Measurements from ENCODE around the gene RASGRF2.

GRCh38 chr5:81191726-81192372, 231.7 kb downstream of the RASGRF2 start:
- TF ChIP-seq, protein P1, sequence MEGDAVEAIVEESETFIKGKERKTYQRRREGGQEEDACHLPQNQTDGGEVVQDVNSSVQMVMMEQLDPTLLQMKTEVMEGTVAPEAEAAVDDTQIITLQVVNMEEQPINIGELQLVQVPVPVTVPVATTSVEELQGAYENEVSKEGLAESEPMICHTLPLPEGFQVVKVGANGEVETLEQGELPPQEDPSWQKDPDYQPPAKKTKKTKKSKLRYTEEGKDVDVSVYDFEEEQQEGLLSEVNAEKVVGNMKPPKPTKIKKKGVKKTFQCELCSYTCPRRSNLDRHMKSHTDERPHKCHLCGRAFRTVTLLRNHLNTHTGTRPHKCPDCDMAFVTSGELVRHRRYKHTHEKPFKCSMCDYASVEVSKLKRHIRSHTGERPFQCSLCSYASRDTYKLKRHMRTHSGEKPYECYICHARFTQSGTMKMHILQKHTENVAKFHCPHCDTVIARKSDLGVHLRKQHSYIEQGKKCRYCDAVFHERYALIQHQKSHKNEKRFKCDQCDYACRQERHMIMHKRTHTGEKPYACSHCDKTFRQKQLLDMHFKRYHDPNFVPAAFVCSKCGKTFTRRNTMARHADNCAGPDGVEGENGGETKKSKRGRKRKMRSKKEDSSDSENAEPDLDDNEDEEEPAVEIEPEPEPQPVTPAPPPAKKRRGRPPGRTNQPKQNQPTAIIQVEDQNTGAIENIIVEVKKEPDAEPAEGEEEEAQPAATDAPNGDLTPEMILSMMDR (IDR thresholded peaks at IDR 0.05; ENCODE audit: low read depth, low read length, poor library complexity, severe bottlenecking) = no peak
- no peak for TF ChIP-seq EZH2phosphoT487 (IDR thresholded peaks at IDR 0.05; ENCODE audit: borderline replicate concordance, low read length)
